ENCODE results near the gene PRKCE.

DNA sequence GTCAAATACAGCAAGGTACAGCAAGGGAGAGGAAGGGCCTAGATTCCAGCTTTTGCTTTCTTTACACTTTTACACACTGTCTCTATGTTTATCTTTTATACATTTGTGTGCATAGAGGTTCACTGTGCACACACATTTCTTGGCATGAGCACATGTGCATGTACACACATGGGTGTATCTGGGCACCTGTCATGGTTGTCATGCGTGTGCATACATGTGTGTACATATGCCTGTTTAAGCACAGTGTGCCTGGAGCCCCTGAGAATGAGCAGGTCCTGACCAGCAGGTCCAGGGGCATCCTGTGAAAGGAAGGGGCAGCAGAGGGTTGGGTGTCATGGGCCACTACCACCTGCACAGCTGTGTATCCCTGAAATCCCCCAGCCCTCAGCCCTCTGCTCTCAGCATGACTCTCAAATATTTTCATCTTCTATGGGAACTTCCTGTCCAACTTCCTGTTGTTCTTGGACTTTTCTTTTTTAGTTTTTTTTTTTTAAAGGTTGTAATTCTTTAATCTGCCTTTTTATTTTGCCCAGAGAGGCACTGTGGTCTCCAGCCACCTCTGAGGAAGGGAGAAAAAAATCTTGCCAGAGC, 548.7 kb downstream of the PRKCE start:
- TF ChIP-seq EZH2phosphoT487 (IDR thresholded peaks at IDR 0.05; ENCODE audit: low read depth, severe bottlenecking, unreplicated experiment) (no peak), CTCF (IDR thresholded peaks at IDR 0.05; ENCODE audit: poor library complexity) (no peak), EZH2 (IDR thresholded peaks at IDR 0.05; ENCODE audit: borderline replicate concordance) (no peak)
